ENCODE results near the gene CNOT4. TPM values are rescaled to one million over a fixed set of nuclear protein-coding genes. Genes with fewer than 3 reads are reported as not detected.

CNOT4 gene
- total RNA-seq, 1 donor from 2014 or later: 25.8 TPM

DNA sequence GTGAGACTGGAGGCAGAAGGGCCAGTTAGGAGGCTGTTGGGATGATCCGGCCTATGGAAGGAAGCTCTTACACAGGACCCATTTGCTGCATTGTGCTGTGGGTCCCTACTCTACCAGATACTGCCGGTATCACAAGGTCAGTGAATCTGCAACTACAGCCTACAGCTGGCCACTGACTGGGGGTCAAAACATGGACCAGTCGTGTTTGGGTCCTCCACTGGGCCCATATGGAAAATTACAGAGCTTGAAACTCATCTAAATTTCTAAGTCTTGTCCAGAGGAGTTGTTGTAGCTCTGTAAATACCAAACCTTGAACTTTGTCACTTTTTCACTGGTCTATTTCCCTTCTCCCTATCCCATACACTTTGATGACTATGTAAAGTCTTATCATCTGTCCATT lies 42.2 kb upstream of the CNOT4 start:
- ATAC-seq (no peak), DNase-seq (no peak)
- Histone ChIP-seq H3K4me1 (no peaks in the 10 kb centered on the region), H3K27me3 (no peaks in the 10 kb centered on the region), H3K27ac (no peak overlapping the region), H3K9me3 (no peaks in the 10 kb centered on the region), H3K36me3 (no peaks in the 10 kb centered on the region), H3K4me3 (no peak overlapping the region)
- TF ChIP-seq, protein P1, sequence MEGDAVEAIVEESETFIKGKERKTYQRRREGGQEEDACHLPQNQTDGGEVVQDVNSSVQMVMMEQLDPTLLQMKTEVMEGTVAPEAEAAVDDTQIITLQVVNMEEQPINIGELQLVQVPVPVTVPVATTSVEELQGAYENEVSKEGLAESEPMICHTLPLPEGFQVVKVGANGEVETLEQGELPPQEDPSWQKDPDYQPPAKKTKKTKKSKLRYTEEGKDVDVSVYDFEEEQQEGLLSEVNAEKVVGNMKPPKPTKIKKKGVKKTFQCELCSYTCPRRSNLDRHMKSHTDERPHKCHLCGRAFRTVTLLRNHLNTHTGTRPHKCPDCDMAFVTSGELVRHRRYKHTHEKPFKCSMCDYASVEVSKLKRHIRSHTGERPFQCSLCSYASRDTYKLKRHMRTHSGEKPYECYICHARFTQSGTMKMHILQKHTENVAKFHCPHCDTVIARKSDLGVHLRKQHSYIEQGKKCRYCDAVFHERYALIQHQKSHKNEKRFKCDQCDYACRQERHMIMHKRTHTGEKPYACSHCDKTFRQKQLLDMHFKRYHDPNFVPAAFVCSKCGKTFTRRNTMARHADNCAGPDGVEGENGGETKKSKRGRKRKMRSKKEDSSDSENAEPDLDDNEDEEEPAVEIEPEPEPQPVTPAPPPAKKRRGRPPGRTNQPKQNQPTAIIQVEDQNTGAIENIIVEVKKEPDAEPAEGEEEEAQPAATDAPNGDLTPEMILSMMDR (IDR thresholded peaks at IDR 0.05): no peak
- intact Hi-C loops (cut with DNase I): no loop called here

DNA sequence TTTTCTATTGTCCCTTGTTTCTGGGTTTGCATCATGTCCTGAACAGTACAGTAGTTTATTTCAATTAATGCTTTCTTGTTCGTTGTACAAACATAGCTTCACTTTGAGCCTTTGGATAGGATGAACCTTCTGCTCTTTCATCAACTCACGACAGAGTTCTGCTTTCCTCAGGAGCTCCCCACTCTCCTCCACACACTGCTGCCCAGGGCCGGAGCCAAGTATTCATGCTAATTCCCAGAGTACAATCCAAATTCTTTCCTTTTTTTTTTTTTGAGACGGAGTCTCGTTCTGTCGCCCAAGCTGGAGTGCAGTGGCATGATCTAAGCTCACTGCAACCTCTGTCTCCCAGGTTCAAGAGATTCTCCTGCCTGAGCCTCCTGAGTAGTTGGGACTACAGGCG lies 40.3 kb upstream of the CNOT4 start:
- Histone ChIP-seq H3K9me3 (no peaks in the 10 kb centered on the region), H3K27ac (no peak overlapping the region), H3K4me1 (no peaks in the 10 kb centered on the region), H3K36me3 (no peaks in the 10 kb centered on the region), H3K27me3 (no peaks in the 10 kb centered on the region), H3K4me3 (no peak overlapping the region)
- DNase-seq: no peak
- ATAC-seq: no peak
- TF ChIP-seq, protein P1 (IDR thresholded peaks at IDR 0.05): no peak
- intact Hi-C loops (cut with DNase I): no loop called here

DNA sequence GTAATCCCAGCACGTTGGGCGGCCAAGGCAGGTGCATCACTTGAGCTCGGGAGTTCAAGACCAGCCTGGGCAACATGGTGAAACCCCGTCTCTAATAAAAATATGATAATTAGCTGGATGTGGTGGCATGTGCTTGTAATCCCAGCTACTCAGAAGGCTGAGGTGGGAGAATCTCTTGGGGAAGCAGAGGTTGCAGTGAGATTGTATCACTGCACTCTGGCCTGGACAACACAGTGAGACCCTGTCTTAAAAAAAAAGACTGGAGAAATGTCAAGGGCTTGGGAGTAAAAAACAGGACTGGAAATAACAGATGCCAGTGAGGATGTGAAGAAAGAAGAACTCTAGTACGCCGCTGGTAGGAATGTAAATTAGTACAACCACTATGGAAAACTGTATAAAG lies 31.1 kb upstream of the CNOT4 start:
- no peak for ATAC-seq
- intact Hi-C loops (cut with DNase I): no loop called here
- TF ChIP-seq, protein P1 (IDR thresholded peaks at IDR 0.05): no peak
- H3K4me1 ChIP-seq: no peaks in the 10 kb centered on the region
- no peak overlapping the region for H3K4me3 ChIP-seq
- no peaks in the 10 kb centered on the region for H3K9me3 ChIP-seq
- DNase-seq: no peak
- H3K27ac ChIP-seq: no peak overlapping the region
- no peaks in the 10 kb centered on the region for H3K36me3 ChIP-seq
- no peaks in the 10 kb centered on the region for H3K27me3 ChIP-seq

DNA sequence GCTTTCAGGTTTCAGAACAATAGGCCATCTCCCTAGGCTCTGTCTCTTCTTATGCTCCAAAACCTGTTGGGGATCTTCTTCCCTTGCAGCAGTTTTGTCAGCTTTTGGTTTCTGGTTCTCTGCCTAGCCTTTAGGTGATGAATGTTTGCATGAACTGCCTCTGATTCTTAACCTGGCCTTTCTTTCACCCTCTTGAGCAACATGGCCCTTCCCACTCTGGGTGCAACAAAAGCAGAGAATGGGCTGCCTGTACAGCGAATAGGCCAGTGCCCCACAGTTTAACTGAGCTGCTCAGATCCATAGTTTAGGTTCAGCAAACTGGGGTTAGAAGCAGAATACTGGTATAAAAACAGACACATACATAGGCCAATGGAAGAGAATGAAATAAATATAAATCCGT lies 29.7 kb upstream of the CNOT4 start:
- no peaks in the 10 kb centered on the region for H3K27me3 ChIP-seq
- DNase-seq (no peak), ATAC-seq (no peak)
- intact Hi-C loops (cut with DNase I): no loop called here
- H3K36me3 ChIP-seq: no peaks in the 10 kb centered on the region
- TF ChIP-seq, protein P1 (IDR thresholded peaks at IDR 0.05): no peak
- no peak overlapping the region for H3K27ac ChIP-seq
- no peak overlapping the region for H3K4me3 ChIP-seq
- no peaks in the 10 kb centered on the region for H3K4me1 ChIP-seq
- no peaks in the 10 kb centered on the region for H3K9me3 ChIP-seq

DNA sequence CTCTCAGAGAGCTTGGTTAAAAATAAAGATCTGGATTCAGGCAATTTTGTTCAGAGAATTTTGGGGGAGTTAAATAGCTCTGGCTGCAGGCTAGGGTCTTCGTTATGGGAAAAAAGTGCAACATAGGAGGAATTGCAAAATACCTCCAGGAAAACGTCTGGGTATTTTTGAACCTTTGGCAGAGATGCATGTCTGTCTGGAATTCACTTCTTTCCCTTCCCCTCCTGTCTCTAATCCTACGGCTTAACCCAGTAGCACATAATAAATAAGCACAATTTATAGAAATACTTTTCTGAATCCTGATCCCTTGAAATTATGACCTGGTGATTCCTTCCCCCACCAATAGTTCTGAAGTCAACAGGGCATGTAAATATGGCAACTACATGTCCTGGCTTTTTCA lies 28.5 kb upstream of the CNOT4 start:
- Histone ChIP-seq H3K27me3 (no peaks in the 10 kb centered on the region), H3K36me3 (no peaks in the 10 kb centered on the region), H3K27ac (no peak overlapping the region), H3K4me3 (no peak overlapping the region), H3K9me3 (no peaks in the 10 kb centered on the region), H3K4me1 (no peaks in the 10 kb centered on the region)
- intact Hi-C loops (cut with DNase I): no loop called here
- DNase-seq: no peak
- TF ChIP-seq, protein P1 (IDR thresholded peaks at IDR 0.05): no peak
- no peak for ATAC-seq

DNA sequence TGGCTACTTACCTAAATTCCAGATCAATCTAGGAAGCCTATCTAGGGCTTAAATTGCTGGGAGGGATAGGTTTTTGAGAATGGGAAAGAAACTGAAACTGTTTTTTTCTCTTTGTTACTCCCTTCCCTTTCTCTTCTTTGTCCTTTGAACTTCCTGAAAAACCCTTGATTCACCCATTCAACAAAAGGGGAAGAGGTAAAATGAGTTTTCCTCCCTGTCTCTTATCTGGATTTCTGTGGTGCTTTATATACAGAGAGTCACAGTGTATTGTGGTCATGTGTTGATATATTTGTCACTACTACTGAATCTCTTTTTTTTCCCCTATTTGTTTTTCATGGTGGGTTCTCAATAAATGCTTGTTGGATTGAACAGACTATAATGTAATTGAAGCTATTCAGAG lies 28.0 kb upstream of the CNOT4 start:
- Histone ChIP-seq H3K27me3 (no peaks in the 10 kb centered on the region), H3K36me3 (no peaks in the 10 kb centered on the region), H3K4me1 (no peaks in the 10 kb centered on the region), H3K4me3 (no peak overlapping the region), H3K9me3 (no peaks in the 10 kb centered on the region), H3K27ac (no peak overlapping the region)
- peak; percentile 37 for ATAC-seq
- intact Hi-C loops (cut with DNase I): no loop called here
- TF ChIP-seq, protein P1 (IDR thresholded peaks at IDR 0.05): no peak
- no peak for DNase-seq

All from upper lobe of right lung (tissue), 1 donor.